ENCODE measurements around the gene SH2B2.

SH2B2 gene

GRCh38 chr7:102268635-102269034 is 18.0 kb upstream of the SH2B2 start:
- no peak for DNase-seq

DNA sequence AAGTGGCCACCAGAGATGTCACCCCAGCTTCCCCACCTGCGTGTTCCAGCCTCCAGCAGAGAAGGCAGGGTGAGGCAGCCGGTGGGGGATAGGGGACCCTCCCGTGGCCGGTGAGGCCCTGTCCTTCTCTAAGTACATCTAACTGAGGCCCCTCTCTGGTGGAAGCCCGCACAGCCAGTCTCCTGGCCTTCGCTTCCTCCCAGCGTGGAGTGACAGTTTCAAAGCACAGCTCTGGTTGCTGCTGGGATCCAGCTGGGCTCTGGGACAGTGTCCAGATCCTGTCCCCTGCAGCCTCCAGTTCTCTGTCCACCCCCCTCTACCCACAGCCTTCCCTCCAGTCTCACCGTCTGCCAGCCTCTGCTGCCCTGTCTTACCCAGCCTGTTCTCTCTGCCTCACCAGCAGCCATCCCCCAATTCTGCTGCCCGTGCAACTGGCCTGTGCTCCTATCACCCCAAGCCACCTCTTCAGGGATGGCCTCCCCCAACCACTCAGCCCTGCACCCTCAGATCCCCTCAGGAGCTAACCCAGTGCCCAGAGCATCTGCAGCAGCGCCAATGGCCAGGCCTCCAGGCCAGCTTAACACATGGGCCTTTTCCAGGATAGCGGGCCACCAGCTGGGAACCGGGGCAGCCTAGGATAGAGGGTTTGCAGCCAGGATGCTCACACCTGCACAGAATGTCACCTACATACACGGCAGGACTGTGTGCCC is 16.3 kb upstream of the SH2B2 start:
- no peak for DNase-seq

GRCh38 chr7:102271158-102271798 is 15.4 kb upstream of the SH2B2 start:
- DNase-seq: no peak

DNA sequence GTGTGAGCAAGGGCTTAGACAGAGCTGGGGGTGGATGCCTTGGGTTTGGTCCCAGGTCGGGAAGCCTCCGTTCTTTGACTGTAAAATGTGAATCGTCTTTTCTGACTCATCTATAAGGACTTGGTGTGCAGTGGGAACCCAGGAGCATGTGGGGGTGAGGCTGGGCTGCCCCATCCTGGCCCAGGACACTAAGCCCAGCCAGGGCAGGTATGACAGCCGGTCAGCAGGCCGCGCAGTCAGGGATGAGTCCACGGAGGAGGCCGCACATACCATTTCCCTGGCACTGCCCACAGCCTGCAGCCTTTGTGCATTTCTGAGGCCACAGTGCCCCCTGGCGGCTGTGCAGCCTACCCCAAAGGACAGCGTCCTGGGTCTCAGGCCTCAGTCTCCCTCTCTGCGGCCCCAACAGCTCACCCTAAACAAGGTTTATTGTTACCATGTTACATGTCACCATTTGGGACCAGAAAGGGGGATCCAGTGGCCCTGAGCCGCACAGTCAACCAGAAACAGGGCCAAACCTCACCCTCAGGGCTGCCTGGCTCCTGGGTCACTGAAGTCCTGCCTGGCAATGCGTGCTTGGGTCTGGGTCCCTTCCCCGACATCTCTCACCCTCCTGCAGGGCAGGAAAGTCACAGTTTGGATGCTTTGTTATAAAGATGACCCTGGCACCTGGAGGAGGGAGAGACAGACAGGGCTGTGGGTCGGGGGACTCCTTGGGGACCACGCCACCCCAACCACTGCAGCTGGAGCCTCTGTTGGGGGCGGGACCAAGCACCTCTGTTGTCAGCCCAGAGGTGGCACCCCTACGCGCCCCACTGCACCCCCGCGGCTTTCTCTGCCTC is 14.4 kb upstream of the SH2B2 start:
- DNase-seq: peak; percentile 60

- no peak for DNase-seq
These were observed 13.5 kb upstream of the SH2B2 start for GRCh38 chr7:102272917-102273748.

DNA sequence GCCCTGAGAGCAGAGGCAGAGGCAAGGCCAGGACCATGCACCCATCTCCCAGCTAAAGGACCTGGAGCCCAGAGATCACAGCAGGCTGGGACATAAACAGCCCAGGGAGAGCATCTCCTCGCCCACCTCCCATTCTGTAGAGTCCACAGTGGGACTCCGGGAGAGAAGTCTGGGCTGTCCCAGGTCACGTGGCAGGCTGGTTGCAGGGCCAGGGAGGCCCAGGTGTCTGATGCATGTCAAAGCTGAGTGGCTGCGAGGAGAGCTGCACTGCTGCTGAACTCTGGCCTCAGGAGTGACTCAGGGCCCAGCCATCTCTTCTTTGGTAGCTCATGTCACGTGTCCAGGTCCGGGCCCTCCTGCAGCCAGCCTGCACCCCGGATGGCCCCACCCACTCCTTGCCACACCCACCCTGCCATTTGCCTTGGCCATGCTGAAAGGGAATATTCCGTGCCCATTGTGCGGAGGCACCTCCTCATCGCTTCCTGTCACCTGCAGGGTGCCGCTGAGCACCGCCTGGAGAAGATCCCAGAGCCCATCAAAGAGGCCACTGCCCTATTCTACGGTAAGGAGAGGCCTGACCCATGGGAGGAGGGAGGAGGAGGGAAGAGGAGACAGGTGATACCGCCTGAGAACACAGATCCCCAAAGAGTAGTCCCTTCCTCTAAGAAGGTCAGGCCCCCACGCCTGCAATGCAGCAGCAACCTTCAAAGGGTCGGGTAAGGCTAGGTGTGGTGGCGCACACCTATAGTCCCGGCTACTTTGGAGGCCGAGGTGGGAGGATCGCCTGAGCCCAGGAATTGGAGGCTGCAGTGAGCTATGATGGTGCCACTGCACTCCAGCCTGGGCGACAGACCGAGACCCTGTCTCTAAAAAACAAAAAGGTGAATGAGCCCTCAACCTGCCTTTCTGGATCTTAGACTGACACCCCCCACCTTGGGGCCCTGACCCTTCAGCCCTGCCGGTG is 12.6 kb upstream of the SH2B2 start:
- DNase-seq: no peak

- DNase-seq: no peak
These were observed 11.5 kb upstream of the SH2B2 start for GRCh38 chr7:102275123-102275703.

GRCh38 chr7:102277901-102278300 is 8.8 kb upstream of the SH2B2 start:
- no peak for DNase-seq

GRCh38 chr7:102279537-102280400 is 6.9 kb upstream of the SH2B2 start:
- peak; percentile 64 for DNase-seq

DNA sequence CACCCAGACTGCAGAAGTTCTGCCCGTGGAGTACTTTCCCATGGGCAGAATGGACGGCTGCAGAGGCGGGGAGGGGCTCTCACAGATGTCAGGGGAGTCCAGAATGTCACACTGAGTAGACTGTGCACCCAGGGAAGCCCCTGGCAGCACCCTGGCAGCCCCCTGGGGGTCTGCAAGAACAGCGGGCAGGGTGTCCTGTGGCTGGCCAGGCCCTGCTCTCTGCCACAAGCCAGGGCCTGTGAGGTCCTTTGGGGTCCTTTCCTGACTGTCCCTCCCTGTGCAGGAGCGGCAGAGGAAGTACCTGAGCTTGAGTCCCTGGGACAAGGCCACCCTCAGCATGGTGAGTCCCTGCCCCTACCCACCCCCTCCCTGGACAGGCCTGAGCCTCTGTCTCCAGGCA is 6.1 kb upstream of the SH2B2 start:
- DNase-seq: no peak

- no peak for DNase-seq
These were observed 4.9 kb upstream of the SH2B2 start for GRCh38 chr7:102281785-102282184.

- DNase-seq: no peak
These were observed 4.0 kb upstream of the SH2B2 start for GRCh38 chr7:102282465-102283362.

GRCh38 chr7:102283477-102284189 is 3.0 kb upstream of the SH2B2 start:
- DNase-seq: no peak

DNA sequence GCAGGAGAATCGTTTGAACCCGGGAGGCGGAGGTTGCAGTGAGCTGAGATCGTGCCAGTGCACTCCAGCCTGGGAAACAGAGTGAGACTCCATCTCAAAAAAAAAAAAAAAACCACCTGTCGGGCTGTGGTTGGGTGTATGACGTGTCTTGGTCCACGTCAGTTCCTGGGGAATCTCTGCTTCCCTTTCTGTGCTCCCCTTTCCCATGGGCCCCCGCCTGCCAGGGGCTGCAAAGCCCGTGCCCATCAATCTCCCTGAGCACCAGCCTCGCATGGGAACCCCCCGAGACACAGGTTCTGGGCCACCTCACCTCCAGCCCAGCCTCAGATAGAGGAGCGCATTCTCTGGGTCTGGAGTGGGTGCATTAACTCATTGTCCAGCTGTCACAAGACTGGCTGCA is 2.3 kb upstream of the SH2B2 start:
- no peak for DNase-seq

GRCh38 chr7:102284891-102285539 is 1.7 kb upstream of the SH2B2 start:
- DNase-seq: no peak

DNA sequence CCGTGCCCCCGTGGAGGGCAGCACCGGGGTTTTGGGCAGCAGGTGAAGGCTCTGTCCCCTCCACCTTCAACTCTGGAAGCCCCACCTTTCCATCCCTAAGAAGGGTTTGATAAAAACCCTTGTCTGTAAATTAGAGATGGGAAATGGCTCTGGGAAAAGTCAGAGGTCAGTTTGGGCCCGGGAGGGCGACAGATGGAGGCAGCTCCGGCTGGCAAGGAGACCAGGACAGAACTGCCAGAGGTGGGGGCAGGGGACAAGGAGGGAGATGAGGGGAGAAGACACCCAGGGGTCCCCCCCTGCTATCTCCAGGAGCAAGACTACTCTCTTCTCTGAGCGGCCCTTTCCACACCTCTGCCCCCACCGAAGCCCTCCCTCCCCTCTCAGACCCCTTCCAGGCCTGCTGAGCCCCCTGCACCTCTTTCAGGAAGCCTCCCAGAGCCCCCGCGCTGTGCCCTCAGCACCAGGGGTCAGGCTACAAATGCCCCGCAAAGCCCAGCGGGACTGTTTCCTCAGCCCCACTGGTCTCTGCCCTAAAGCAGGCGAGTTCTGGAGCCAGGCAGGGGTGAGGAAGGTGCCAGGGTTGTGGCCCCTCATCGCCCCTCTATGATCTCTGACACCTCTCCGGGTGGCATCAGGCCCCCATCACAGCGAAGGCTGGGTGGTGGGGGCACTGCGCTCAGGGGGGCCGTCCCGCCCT is 980 bp upstream of the SH2B2 start:
- DNase-seq: no peak
